Cortex of kidney (tissue), 1 donor: Measurements from ENCODE around the gene SGSH.
"Not testable (repeated sequence)": the region's sequence is repeated elsewhere in the genome, so short reads cannot be mapped to it uniquely, and the experiment has no call there.

Source experiments
- DNase-seq: peaks from one replicate; lab custom pipeline; 2025; lab: John Stamatoyannopoulos, UW

SGSH gene

DNA sequence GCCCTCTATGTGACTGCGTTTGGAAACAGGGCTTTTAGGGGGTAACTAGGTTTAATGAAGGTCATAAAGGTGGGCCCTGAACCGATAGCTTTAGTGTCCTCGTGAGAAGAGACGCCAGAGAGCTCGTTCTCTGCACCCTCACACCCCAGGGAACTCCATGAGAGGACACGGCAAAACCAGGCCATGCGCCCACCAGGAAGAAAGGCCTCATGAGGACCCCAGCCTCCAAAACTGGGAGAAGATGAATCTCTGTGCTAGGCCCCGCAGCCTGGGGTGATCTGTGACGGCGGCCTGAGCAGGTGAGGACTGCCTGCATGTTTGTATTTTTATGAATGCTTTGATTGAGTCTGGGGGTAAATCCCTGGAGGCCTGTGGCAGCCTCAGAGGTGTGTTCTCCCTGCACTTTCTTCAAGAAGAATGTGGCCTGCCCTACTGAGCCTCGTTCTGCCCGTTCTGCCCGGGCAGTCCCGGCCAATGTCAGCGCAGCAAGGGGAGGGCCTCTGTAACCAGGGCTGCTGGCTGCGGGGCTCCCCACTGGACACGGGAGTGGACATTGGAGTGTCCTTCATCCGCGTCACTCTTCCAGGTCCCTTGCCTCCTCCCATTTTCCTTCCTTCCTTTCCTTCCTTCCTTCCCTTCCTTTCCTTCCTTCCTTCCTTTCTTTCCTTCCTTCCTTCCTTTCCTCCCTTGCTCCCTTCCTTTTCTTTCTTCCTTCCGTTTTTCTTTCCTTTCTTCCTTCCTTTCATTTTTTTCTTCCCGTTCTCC, 33.7 kb upstream of the SGSH start:
- DNase-seq: no peak

DNA sequence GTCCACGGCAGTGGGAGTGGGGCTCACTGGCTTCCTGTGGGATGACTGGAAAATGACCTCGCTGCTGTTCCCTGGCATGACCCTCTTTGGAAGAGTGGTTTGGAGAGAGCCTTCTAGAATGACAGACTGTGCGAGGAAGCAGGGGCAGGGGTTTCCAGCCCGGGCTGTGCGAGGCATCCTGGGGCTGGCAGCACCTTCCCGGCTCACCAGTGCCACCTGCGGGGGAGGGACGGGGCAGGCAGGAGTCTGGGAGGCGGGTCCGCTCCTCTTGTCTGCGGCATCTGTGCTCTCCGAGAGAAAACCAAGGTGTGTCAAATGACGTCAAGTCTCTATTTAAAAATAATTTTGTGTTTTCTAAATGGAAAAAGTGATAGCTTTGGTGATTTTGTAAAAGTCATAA, 32.7 kb upstream of the SGSH start:
- DNase-seq: no peak

DNA sequence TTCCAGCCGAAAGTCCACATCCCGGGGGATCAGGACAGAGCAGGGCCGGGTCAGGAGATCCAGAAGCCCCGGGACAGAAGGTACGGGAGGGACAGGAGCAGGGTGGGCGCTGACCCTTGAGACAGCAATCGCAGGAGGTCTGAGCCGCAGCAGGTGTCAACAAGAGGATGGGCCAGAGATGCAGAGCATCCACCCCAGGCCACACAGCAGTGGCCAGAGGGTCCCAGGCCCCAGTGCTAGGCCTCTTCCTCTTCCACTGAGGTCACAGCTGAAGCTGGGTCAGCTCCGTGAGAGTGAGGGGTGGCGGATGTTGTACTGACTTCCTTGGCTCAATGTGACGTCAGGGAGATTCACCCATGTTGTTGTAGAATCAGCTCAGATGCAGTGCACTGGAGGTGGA, 31.8 kb upstream of the SGSH start:
- no peak for DNase-seq

DNA sequence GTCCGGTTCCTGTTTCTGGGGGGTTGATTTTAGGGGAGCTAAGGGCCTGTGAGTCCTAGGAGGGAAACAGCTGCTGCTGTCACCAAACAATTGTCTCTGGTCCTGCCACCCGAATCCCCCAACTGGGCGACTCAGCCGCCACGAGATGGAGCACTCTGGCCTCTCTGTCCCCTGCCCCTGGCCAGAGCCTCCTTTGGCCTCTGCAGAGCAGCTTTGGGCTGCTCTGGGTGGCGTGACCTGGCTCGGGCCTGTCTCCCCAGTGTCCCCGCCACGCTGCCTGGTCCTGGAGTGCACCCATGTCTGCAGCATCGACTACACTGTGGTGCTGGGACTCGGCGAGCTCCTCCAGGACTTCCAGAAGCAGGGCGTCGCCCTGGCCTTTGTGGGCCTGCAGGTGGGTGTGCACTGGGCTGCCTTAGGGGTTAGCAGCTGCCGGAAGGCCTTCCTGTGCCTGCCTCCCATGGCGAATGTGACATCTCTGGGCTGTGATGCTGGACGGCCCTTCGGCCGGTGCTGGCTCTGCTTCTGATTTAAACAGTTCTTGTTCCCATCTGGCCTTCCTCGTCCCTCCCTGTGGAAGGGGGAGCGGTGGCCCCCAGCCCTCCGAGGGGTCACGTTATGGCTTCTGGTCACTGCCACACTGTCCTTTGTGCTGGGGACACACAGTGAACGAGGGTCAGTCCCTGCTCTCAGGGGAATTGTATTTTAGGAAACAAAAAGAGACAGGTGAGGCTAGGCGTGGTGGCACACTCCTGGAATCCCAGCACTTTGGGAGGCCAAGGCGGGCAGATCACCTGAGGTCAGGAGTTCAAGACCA, 29.0 kb upstream of the SGSH start:
- DNase-seq: no peak

DNA sequence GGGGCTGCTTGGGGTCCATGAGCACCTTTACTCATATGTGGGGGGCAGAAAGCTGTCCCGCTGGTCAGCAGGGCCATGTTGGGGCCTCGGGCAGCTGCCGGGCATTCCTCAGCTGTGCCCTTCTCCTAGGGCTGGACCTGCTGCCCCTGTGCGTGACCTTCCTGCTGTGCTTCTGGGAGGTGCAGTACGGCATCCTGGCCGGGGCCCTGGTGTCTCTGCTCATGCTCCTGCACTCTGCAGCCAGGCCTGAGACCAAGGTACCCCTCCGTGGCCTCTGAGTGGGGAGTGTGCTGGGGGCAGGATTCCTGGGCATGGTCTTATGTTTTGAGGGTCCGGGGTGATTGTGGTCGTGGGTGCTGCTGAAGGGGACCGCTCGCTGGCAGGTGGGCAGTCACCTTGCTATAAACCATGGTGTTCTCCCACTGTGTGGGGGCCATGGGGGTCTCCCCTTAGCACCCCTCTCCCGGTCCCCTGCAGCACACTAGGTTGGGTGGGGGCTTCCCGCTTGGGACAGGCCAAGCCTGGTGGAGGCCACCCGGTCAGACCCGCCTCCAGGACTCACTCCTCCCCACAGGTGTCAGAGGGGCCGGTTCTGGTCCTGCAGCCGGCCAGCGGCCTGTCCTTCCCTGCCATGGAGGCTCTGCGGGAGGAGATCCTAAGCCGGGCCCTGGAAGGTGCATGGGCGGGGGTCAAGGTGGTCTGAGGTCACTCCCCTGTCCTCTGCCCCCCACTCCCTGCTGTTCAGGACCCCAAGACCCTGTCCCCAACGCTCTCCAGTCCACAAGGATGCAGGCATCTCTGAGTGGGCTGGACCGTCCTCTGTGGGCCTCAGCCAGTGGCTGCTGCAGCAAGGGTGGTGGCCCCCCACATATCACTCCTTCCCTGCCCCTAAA, 28.1 kb upstream of the SGSH start:
- DNase-seq: no peak

DNA sequence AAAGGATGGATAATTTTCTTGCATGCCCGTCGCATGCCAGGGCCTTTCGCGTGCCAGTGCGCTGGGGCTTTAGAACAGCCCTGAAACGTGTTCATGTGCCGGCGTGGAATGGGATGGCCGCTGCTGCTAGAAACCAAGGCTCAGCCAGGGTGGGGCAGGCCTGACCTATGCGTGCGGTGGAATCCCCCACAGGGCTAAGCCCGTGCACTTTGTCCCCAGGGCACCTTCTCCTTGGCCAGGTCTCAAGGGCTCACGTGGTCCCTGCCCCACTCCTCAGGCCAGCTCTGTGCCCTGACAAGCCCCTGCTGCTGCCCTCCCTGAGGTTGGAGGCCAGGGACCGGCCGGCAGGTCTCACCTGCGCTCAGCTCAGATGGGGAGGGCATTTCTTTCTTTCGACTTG, 27.4 kb upstream of the SGSH start:
- no peak for DNase-seq

DNA sequence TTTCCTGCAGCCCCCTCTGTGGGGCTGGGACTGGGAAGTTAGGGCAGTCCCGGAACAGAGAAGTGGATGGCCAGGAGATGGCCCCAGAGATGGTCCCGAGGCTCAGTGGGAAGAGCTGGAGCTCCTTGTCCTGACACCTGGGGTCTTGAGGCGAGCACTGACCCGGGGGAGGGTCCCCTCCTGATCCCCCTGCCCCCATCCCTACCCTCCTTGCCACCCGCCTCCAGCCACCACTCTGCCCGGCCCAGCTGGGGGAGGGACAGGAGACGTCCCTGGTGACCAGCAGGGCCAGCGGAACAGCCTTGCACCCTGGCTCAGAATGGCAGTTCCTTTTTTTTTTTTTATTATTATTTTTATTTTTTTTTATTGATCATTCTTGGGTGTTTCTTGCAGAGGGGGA, 26.6 kb upstream of the SGSH start:
- DNase-seq: no peak

DNA sequence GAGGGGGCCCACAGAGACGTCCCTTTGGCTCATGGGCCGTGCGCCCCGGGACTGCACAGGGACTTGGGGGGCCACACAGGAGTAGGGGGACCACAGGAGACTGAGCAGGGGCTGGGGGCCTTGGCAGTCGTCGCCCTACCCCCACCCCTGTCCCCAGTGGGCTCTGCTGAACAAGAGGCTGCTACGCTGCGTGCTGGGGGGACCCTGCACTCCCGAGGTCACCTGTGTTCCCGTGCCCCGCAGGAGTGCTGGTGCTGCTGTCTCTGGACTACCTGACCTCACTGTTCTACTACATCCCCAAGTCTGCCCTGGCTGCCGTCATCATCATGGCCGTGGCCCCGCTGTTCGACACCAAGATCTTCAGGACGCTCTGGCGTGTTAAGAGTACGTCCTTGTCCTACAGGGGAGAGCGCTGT, 26.1 kb upstream of the SGSH start:
- no peak for DNase-seq

DNA sequence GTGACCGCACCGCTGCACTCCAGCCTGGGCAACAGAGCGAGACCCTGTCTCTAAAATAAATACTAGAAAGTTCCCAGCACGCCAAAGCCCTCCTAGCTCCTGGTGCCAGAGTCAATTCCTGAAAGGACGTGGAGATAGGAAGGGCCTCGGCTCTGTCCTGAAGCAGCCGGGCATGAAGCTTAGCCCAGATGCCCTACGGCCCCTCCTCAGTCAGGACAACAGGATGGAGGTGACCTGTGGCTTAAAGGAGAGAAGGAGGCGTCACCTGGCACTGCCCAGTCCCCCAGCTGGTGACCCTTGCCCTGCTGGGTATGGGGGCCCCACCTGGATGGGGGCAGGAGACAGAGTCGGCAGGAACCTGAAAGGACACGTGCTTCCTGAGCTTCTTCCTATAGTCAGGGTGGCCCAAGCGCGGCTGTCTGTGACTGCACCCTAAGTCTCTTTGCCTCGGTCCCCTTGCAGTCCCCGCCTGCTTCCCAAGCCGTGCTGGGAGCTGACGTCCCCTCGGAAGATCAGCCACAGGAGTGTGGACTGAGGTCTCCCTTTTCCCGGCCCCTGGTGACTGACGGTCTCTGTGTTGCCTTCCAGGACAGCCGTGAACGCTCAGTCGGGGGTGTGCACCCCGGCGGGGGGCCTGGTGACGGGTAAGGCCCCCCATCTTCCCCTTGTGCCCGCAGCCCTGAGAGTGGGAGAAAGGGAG, 25.6 kb upstream of the SGSH start:
- DNase-seq: no peak

DNA sequence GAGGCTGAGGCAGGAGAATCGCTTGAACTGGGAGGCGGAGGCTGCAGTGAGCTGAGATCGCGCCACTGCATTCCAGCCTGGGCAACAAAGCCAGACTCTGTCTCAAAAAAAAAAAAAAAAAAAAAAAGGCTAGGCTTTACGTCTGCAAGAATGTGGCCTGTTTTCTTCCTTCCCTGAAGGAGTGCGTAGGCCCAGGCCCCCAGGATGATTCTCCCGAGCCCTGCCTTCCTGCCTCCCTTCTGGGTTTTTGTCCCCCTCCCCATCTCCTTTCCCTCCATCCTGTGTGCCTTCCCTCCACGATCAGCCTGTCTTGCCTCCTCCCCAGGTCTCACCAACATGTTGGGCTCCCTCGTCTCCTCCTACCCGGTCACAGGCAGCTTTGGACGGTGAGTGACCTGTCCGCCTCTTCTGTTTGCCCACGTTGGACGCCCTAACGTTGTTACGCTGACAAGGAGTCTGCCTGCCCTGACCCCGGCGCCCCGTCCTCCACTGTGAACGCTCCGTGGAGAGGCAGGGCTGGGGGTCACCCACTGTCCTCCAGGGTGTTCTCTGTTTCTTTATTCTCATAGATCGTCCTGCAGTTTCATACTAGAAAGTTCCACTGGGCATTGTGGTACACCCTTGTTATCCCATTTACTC, 24.9 kb upstream of the SGSH start:
- no peak for DNase-seq

DNA sequence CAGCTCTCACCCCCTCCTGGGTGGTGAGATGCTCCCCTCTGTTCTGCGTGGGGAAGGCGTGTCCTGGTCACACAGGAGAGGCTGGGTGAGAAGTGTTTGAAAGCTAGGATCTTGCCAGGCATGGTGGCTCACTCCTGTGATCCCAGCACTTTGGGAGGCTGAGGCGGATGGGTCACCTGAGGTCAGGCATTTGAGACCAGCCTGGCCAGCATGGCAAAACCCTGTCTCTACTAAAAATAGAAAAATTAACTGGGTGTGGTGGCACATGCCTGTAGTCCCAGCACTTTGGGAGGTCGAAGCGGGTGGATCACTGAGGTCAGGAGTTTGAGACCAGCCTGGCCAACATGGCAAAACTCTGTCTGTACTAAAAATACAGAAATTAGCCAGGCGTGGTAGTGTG, 24.3 kb upstream of the SGSH start:
- not testable (repeated sequence) for DNase-seq

DNA sequence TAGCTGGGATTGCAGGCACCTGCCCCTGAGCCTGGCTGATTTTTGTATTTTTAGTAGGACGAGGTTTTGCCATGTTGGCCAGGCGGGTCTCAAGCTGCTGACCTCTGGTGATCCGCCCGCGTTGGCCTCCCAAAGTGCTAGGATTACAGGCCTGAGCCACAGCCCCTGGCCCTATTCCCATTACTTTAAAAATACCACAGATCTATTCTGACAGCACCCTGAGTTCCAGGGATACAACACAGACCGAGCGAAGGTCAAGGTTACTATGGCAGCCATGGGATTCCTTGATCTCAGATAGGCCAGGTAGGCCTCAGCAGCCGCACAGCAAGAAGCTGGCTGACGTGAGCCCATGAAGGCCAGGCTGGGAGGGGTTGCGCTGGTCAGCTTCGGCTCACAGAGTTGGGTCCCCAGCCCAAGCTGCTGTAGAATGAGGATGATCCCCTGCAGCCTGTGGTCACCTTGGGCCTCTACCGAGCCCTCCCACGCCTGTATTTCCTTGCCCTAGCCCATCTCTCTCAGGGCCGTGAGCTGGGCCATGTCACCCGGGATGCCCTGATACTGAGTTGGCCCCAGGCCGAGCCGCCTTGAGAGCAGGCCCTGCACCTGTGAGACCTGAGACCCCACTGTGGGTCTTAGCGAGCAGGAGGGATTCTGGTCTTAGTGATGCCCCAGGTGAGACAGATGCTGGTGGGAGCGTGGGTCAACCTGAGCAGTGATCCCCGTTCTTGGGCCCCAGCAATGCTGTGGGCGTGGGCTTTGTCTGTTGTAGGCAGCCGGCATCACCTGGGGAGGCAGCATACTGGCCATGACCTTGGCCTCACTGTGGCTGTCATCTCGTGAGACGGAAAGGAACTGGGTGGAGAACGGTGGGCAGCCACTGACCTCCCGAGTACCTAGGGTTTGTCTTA, 23.6 kb upstream of the SGSH start:
- DNase-seq: no peak

DNA sequence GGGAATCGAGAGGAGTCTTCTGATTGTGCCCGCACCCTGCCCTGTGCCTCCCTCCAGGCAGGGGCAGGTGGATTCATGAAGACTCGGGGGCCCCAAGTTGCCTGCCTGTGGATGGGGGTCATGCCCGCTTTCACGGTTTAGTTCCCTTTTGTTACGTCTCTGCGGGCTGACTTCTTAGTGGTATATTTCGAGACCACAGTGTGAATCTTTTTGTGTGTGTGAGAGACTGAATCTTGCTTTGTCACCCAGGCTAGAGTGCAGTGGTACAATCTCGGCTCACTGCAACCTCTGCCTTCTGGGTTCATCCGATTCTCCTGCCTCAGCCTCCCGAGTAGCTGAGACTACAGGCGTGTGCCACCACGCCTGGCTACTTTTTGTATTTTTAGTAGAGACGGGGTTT, 22.4 kb upstream of the SGSH start:
- no peak for DNase-seq

DNA sequence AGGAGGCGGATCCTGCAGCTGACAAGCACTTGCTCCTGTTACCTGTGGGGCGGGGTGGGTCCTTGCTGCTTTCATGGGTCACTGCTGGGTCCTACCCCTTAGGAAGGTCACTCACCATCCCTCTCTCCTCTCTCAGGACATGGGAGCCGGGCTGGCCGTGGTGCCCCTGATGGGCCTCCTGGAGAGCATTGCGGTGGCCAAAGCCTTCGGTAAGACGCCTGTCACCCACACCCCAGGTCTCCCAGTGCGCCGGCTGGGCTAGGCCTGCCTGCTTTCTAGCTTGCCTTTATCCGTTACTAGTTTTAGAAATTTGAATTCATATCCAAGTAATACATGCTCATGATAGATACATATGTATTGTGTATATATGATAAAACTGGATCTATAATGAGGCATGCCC, 17.3 kb upstream of the SGSH start:
- DNase-seq: no peak

DNA sequence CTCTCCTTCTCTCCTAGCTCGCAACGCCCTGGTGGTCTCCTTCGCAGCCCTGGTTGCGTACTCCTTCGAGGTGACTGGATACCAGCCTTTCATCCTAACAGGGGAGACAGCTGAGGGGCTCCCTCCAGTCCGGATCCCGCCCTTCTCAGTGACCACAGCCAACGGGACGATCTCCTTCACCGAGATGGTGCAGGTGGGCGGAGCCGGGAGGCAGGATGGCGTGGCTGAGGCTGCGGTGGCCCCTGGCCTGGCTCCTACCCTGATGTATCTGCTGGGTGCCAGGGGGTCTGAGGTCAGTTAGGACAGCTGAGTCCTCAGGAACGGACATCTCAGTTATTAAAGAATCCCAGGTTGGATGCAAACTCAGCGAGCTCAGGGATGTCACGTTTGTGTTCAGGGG, 16.8 kb upstream of the SGSH start:
- no peak for DNase-seq

DNA sequence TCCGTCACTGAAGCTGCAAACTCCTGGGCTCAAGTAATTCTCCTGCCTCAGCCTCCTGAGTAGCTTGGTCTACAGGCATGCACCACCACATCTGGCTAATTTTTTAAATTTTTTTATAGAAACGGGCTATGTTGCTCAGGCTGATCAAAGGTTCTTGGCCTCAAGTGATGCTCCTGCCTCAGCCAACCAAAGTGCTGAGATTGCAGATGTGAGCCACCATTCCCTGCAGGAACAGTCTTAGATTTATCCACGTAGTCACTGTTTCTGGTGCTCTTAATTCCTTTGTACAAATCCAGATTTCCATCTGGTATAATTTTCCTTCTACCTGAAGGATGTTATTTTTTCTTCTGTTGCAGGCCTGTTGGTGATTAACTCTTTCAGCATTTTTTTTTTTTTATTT, 13.1 kb upstream of the SGSH start:
- DNase-seq: no peak

DNA sequence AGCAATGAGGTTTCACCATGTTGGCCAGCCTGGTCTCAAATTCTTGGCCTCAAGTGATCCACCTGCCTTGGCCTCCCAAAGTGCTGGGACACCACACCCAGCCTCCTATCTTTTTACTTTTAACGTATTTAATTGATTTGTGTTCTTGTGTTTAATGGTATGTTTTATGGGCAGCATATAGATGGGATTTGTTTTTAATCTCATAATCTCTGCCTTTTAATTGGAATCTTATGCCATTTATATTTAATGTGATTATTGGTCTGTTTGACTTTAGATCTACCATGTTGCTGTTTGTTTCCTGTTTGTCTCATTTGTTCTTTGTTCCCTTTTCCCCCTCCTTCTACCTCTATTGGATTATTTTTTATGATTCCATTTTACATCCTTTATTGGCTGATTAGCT, 12.3 kb upstream of the SGSH start:
- no peak for DNase-seq

DNA sequence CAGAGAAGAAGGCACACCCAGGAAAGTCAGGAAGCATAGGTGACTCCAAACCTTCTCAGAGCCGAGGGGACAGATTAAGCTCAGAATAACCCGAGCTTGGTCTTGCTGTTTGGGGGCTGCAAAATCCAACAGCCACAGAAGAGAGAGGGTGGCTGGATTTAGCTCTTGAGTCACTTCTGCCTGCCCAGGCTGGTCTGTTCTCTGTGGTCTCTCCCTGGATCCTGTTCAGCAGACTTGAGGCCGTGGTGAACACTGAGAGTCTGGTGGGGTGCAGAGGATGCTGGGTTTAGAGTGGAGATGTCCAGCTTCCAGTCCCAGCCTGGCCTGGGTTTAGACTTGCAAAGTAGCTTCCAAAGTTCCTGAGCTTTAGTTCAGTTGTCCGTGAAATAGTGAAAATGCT, 8.9 kb upstream of the SGSH start:
- DNase-seq: no peak

DNA sequence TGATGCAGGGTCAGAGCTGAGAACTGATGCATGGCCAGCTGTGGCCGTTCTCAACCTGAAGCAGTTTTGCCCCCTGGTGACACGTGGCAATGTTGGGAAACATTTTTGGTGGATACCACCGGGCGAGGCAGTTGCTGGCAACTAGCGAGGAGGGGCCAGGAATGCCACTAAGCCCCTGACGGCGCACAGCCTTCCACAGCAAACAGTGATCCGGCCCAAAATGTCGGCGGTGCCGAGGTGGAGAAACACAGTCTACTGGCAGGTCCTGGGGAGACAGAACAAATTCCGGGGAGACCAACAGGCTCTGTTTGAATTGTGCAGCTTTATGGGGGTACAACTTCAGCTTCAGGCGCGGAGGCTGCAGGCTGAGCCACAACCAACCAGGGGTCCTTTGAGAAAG, 8.3 kb upstream of the SGSH start:
- DNase-seq: no peak

DNA sequence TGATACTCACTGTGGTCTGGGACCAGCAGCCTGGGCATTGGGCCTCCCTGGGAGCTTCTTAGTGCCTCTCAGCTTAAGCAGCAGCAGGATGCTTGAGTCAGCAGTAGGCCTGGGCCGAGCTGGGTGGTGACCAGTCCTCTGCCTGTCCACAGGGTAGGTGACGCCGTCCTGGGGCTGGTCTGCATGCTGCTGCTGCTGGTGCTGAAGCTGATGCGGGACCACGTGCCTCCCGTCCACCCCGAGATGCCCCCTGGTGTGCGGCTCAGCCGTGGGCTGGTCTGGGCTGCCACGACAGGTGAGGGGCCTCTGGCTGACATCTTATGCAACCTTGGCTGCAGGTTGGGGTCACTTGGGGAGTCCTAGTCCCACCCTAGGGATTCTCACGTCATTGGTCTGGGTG, 7.5 kb upstream of the SGSH start:
- DNase-seq: no peak
